IMR-90 (cell line): ENCODE data around the gene RFTN1. TPM values are rescaled to one million over a fixed set of nuclear protein-coding genes. Genes with fewer than 3 reads are reported as not detected.
A peak's percentile ranks its signal among the peaks of the same experiment; 100 is the strongest.

ENCODE experiments used
- ATAC-seq: fragments of 200-7000 bp; cut with Tn5 transposase; 2 replicates; pipeline ENCODE4 v1.9.1; 2020; ENCODE audit warnings: low read depth, mild to moderate bottlenecking, moderate library complexity
- BruUV-seq: library from RNA; stranded (reverse); fragments of 400-500 nt; replicated peaks from 2 replicates; lab custom pipeline; 2021; lab: Mats Ljungman, UMichigan
- CTCF ChIA-PET: fragments of 300-600 bp; formaldehyde crosslinking; extraction: SDS; loops from one replicate; lab custom pipeline; 2021; ENCODE audit warnings: antibody characterized with exemption; lab: Yijun Ruan, JAX
- POLR2A ChIA-PET: fragments of 300-600 bp; sonication (Branson Sonifier 250); formaldehyde crosslinking; loops from one replicate; lab custom pipeline; 2022; ENCODE audit warnings: antibody characterized with exemption; ENCODE audit not compliant: unreplicated experiment; lab: Charles Lee
- DNase-seq: peaks from one replicate; pipeline ENCODE4 v3.0.0; 2013
- H2AFZ ChIP-seq: replicated peaks from 2 replicates; pipeline ENCODE3; 2013; ENCODE audit warnings: low read length, mild to moderate bottlenecking; ENCODE audit not compliant: poor library complexity
- H2AK5ac ChIP-seq: 2 replicates; pipeline ENCODE4 v1.6.1; 2013; ENCODE audit warnings: low read depth, low read length, inconsistent platforms
- H2AK9ac ChIP-seq: replicated peaks from 2 replicates; pipeline ENCODE3; 2013; ENCODE audit warnings: mild to moderate bottlenecking, low read depth, low read length, moderate library complexity; ENCODE audit not compliant: poor library complexity
- H2BK120ac ChIP-seq: 2 replicates; pipeline ENCODE4 v1.6.1; 2013; ENCODE audit warnings: low read depth, low read length, inconsistent platforms
- H2BK15ac ChIP-seq: 3 replicates; pipeline ENCODE4 v1.6.1; 2013; ENCODE audit warnings: low read depth, low read length, inconsistent platforms
- H2BK20ac ChIP-seq: 2 replicates; pipeline ENCODE4 v1.6.1; 2013; ENCODE audit warnings: low read depth, mild to moderate bottlenecking, inconsistent platforms, low read length, moderate library complexity
- H2BK5ac ChIP-seq: 2 replicates; pipeline ENCODE4 v1.6.1; 2013; ENCODE audit warnings: mild to moderate bottlenecking, low read depth, low read length, inconsistent platforms; ENCODE audit not compliant: poor library complexity, severe bottlenecking
- H3K14ac ChIP-seq: replicated peaks from 2 replicates; pipeline ENCODE4 v1.6.1; 2013; ENCODE audit warnings: low read depth, low read length, inconsistent platforms
- H3K18ac ChIP-seq: 2 replicates; pipeline ENCODE4 v1.6.1; 2013; ENCODE audit warnings: low read depth, low read length, control low read depth
- H3K23ac ChIP-seq: 2 replicates; pipeline ENCODE4 v1.6.1; 2013; ENCODE audit warnings: low read depth, low read length, inconsistent platforms
- H3K27ac ChIP-seq: 2 replicates; pipeline ENCODE4 v1.5.1; 2013; ENCODE audit warnings: mild to moderate bottlenecking, control low read depth, low read length; ENCODE audit not compliant: insufficient read depth
- H3K27me3 ChIP-seq: 2 replicates; pipeline ENCODE4 v1.6.1; 2013; ENCODE audit warnings: low read length; ENCODE audit not compliant: control insufficient read depth, insufficient read depth
- H3K36me3 ChIP-seq: 2 replicates; pipeline ENCODE4 v1.6.1; 2013; ENCODE audit warnings: low read length, mixed read lengths; ENCODE audit not compliant: control insufficient read depth, insufficient read depth
- H3K4ac ChIP-seq: 2 replicates; pipeline ENCODE4 v1.6.1; 2013; ENCODE audit warnings: low read depth, low read length, inconsistent platforms
- H3K4me1 ChIP-seq: 2 replicates; pipeline ENCODE4 v1.6.1; 2013; ENCODE audit warnings: low read length, mixed read lengths; ENCODE audit not compliant: control insufficient read depth, insufficient read depth
- H3K4me2 ChIP-seq: 2 replicates; pipeline ENCODE4 v1.6.1; 2013; ENCODE audit warnings: low read depth, mild to moderate bottlenecking, control low read depth, low read length, moderate library complexity
- H3K4me3 ChIP-seq: 2 replicates; pipeline ENCODE4 v1.5.1; 2013; ENCODE audit warnings: low read depth, mild to moderate bottlenecking, control low read depth, low read length, moderate library complexity; ENCODE audit not compliant: insufficient read depth
- H3K56ac ChIP-seq: 2 replicates; pipeline ENCODE4 v1.6.1; 2013; ENCODE audit warnings: low read length, inconsistent platforms; ENCODE audit not compliant: insufficient read depth; ENCODE audit errors: extremely low read depth
- H3K79me1 ChIP-seq, 2 experiments: 2 replicates each; pipeline ENCODE4 v1.6.1; 2013; ENCODE audit warnings: low read length in 2 of 2, inconsistent platforms in 1 of 2, low read depth in 1 of 2
- H3K9ac ChIP-seq: 2 replicates; pipeline ENCODE4 v1.6.1; 2013; ENCODE audit warnings: low read depth, low read length, control low read depth
- H3K9me1 ChIP-seq: 2 replicates; pipeline ENCODE4 v1.6.1; 2013; ENCODE audit warnings: low read length, inconsistent platforms; ENCODE audit not compliant: insufficient read depth
- H3K9me3 ChIP-seq: 2 replicates; pipeline ENCODE4 v1.6.1; 2013; ENCODE audit warnings: low read length; ENCODE audit not compliant: control insufficient read depth, insufficient read depth
- H4K20me1 ChIP-seq: 2 replicates; pipeline ENCODE4 v1.6.1; 2013; ENCODE audit warnings: low read length, inconsistent platforms; ENCODE audit not compliant: insufficient read depth
- H4K5ac ChIP-seq: 2 replicates; pipeline ENCODE4 v1.6.1; 2013; ENCODE audit warnings: mild to moderate bottlenecking, low read depth, low read length, control low read depth
- H4K8ac ChIP-seq, 2 experiments: 2 replicates each; pipeline ENCODE4 v1.6.1; 2013; ENCODE audit warnings: low read depth in 2 of 2, low read length in 2 of 2, control low read depth in 1 of 2, inconsistent platforms in 1 of 2
- H4K91ac ChIP-seq: 2 replicates; pipeline ENCODE4 v1.6.1; 2013; ENCODE audit warnings: low read depth, low read length, inconsistent platforms; ENCODE audit not compliant: insufficient read depth
- BHLHE40 ChIP-seq: fragments of 150-350 bp; IDR thresholded peaks from 2 replicates; pipeline ENCODE4 v1.6.1; 2016; ENCODE audit warnings: mild to moderate bottlenecking, low read depth, low read length
- CEBPB ChIP-seq: IDR thresholded peaks from 2 replicates; pipeline ENCODE4 v1.6.1; 2012; ENCODE audit warnings: low read depth, low read length, improper control_type of control experiment
- CHD1 ChIP-seq: IDR thresholded peaks from 2 replicates; pipeline ENCODE4 v1.6.1; 2012; ENCODE audit warnings: low read depth, low read length, improper control_type of control experiment
- ELK1 ChIP-seq: fragments of 150-350 bp; IDR thresholded peaks from 2 replicates; pipeline ENCODE4 v1.6.1; 2016; ENCODE audit warnings: low read depth, mild to moderate bottlenecking, low read length, moderate library complexity, borderline replicate concordance
- FOS ChIP-seq: fragments of 150-350 bp; IDR thresholded peaks from 2 replicates; pipeline ENCODE4 v1.6.1; 2016; ENCODE audit warnings: low read depth, low read length
- MAFK ChIP-seq: IDR thresholded peaks from 2 replicates; pipeline ENCODE4 v1.6.1; 2012; ENCODE audit warnings: low read depth, low read length, improper control_type of control experiment
- MAZ ChIP-seq: IDR thresholded peaks from 2 replicates; pipeline ENCODE4 v1.6.1; 2012; ENCODE audit warnings: low read depth, mild to moderate bottlenecking, low read length, improper control_type of control experiment, moderate library complexity, borderline replicate concordance
- MXI1 ChIP-seq: IDR thresholded peaks from 2 replicates; pipeline ENCODE4 v1.6.1; 2012; ENCODE audit warnings: low read depth, mild to moderate bottlenecking, low read length, moderate library complexity, borderline replicate concordance
- NFE2L2 ChIP-seq: fragments of 150-350 bp; IDR thresholded peaks from 2 replicates; pipeline ENCODE4 v1.6.1; 2016; ENCODE audit warnings: low read depth, mild to moderate bottlenecking, low read length
- POLR2A ChIP-seq: IDR thresholded peaks from 2 replicates; pipeline ENCODE4 v1.6.1; 2012; ENCODE audit warnings: mild to moderate bottlenecking, low read depth, low read length
- RAD21 ChIP-seq: IDR thresholded peaks from 2 replicates; pipeline ENCODE4 v1.6.1; 2012; ENCODE audit warnings: low read length, improper control_type of control experiment
- RCOR1 ChIP-seq: IDR thresholded peaks from 2 replicates; pipeline ENCODE4 v1.6.1; 2012; ENCODE audit warnings: mild to moderate bottlenecking, low read length, improper control_type of control experiment; ENCODE audit not compliant: insufficient replicate concordance
- RFX5 ChIP-seq: IDR thresholded peaks from 2 replicates; pipeline ENCODE4 v1.8.0; 2012; ENCODE audit warnings: low read depth, mild to moderate bottlenecking, low read length, moderate library complexity
- WGBS, 2 experiments: methylation state at CpG; one replicate each; pipeline versions ENCODE4 v1.1.5 to v1.1.7; 2013; ENCODE audit warnings: missing lambda C conversion rate in 2 of 2; ENCODE audit not compliant: insufficient read length in 1 of 2; ENCODE audit errors: extremely low coverage in 2 of 2; 5-methylcytosine and 5-hydroxymethylcytosine counted together
- dilution Hi-C: fragments of 300-500 bp; cut with HindIII; formaldehyde crosslinking; loops from one replicate; pipeline ENCODE4 v1.14.3; 2018; ENCODE audit warnings: low sequenced_read_pairs; ENCODE audit not compliant: unreplicated experiment
- in situ Hi-C: fragments of 300-500 bp; cut with MboI; formaldehyde crosslinking; loops from 3 replicates; pipeline ENCODE4 v1.14.3; 2019; ENCODE audit warnings: low sequenced_read_pairs, inconsistent platforms, mixed read lengths
- intact Hi-C: fragments of 100-400 bp; cut with micrococcal nuclease; formaldehyde crosslinking; loops from 2 replicates; pipeline ENCODE4 v1.10.0; 2022
- polyA plus RNA-seq, 3 experiments: library from polyadenylated mRNA; depleted of rRNA; stranded (reverse); fragments of >200 nt; gene quantifications; 2 replicates each; pipeline ENCODE4 v1.2.3, GENCODE V29; 2012; ENCODE audit warnings: low replicate concordance in 1 of 3
- total RNA-seq: library from RNA; depleted of rRNA; stranded (reverse); fragments of >200 nt; gene quantifications from 2 replicates; pipeline ENCODE4 v1.2.3, GENCODE V29; 2012
- TF ChIP-seq, protein P1 (sequence below): conservative IDR thresholded peaks from 2 replicates; pipeline ENCODE4 v1.5.1; 2012; ENCODE audit warnings: mild to moderate bottlenecking, low read depth, low read length, improper control_type of control experiment
- TF ChIP-seq, protein P2 (sequence below): fragments of 150-350 bp; IDR thresholded peaks from 2 replicates; pipeline ENCODE4 v1.6.1; 2017; ENCODE audit warnings: mild to moderate bottlenecking, antibody characterized with exemption, low read length, low read depth

The RFTN1 gene
- total and polyA plus RNA-seq, 2 of the 4 experiments (the other 2 are of a cell fraction): 45.0 to 52.0 TPM

- Histone ChIP-seq H3K56ac (no peak overlapping the region), H3K9ac (no peak overlapping the region), H2BK120ac (peak overlapping the region; percentile 56; the same call in 1 of the 2 replicates), H3K27ac (no peak overlapping the region), H3K36me3 (no peaks in the 10 kb centered on the region; the same call in 1 of the 2 replicates), H2BK5ac (no peak overlapping the region), H3K27me3 (no peaks in the 10 kb centered on the region), H4K8ac (peak overlapping the region in 1 of 2 experiments; percentile 9; a peak in 1 of 4 replicates), H2BK15ac (no peak overlapping the region), H2BK20ac (no peak overlapping the region), H3K79me1 (peaks cover 25 to 43% of the 10 kb centered on the region in 2 experiments), H3K14ac (no peak overlapping the region; the same call in 1 of the 2 replicates), H4K5ac (peak overlapping the region; percentile 6; the same call in 1 of the 2 replicates), H3K9me1 (peaks cover 22% of the 10 kb centered on the region), H3K4me3 (no peak overlapping the region), H4K91ac (peak overlapping the region; percentile 15; the same call in 1 of the 2 replicates), H3K18ac (peak overlapping the region; percentile 60; the same call in 1 of the 2 replicates), H2AK5ac (peak overlapping the region; percentile 62; the same call in 1 of the 2 replicates), H3K4me1 (peaks cover 14% of the 10 kb centered on the region), H3K9me3 (no peaks in the 10 kb centered on the region), H3K23ac (no peak overlapping the region), H2AK9ac (no peak overlapping the region), H4K20me1 (peaks cover 7% of the 10 kb centered on the region; the same call in 1 of the 2 replicates), H2AFZ (no peak overlapping the region), H3K4ac (peak overlapping the region; percentile 41; the same call in 1 of the 2 replicates), H3K4me2 (no peak overlapping the region)
- BruUV-seq: no TSS peak
- peak; percentile 19 for DNase-seq
- intact Hi-C loops: no loop called here
- ATAC-seq: peak; percentile 65
- CTCF ChIA-PET: no interaction called here
- 100% methylated on average over 2 of the region's 4 CpGs; no CpG with 5 or more reads in 1 of the 2 experiments for WGBS, 2 experiments
- dilution Hi-C loops: no loop called here
- in situ Hi-C loops: no loop called here
- POLR2A ChIA-PET: no interaction called here
- TF ChIP-seq RAD21: no peak
- TF ChIP-seq RCOR1: no peak
- no peak for TF ChIP-seq BHLHE40
- TF ChIP-seq MXI1: no peak
- TF ChIP-seq, protein P1, sequence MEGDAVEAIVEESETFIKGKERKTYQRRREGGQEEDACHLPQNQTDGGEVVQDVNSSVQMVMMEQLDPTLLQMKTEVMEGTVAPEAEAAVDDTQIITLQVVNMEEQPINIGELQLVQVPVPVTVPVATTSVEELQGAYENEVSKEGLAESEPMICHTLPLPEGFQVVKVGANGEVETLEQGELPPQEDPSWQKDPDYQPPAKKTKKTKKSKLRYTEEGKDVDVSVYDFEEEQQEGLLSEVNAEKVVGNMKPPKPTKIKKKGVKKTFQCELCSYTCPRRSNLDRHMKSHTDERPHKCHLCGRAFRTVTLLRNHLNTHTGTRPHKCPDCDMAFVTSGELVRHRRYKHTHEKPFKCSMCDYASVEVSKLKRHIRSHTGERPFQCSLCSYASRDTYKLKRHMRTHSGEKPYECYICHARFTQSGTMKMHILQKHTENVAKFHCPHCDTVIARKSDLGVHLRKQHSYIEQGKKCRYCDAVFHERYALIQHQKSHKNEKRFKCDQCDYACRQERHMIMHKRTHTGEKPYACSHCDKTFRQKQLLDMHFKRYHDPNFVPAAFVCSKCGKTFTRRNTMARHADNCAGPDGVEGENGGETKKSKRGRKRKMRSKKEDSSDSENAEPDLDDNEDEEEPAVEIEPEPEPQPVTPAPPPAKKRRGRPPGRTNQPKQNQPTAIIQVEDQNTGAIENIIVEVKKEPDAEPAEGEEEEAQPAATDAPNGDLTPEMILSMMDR: no peak
- no peak for TF ChIP-seq POLR2A
- no peak for TF ChIP-seq NFE2L2
- TF ChIP-seq CEBPB: no peak
- TF ChIP-seq, protein P2, sequence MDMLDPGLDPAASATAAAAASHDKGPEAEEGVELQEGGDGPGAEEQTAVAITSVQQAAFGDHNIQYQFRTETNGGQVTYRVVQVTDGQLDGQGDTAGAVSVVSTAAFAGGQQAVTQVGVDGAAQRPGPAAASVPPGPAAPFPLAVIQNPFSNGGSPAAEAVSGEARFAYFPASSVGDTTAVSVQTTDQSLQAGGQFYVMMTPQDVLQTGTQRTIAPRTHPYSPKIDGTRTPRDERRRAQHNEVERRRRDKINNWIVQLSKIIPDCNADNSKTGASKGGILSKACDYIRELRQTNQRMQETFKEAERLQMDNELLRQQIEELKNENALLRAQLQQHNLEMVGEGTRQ: no peak
- TF ChIP-seq MAZ: no peak
- no peak for TF ChIP-seq MAFK
- TF ChIP-seq CHD1: no peak
- no peak for TF ChIP-seq ELK1
- TF ChIP-seq RFX5: no peak
- no peak for TF ChIP-seq FOS
These were observed 74.2 kb downstream of the RFTN1 start for GRCh38 chr3:16439163-16439847.
